ENCODE data around the gene P2RX2. TPM values are rescaled to one million over a fixed set of nuclear protein-coding genes. Genes with fewer than 3 reads are reported as not detected.

The P2RX2 gene
- total RNA-seq, 1 donor from 2014 or later: not detected

- no peak for DNase-seq (ENCODE audit: low spot score)
Measured at GRCh38 chr12:132619386-132620112, 973 bp downstream of the P2RX2 start.

GRCh38 chr12:132620113-132620898 is 1.7 kb downstream of the P2RX2 start:
- DNase-seq (ENCODE audit: low spot score): no peak

GRCh38 chr12:132620899-132621656 is 2.5 kb downstream of the P2RX2 start:
- DNase-seq (ENCODE audit: low spot score): no peak

GRCh38 chr12:132621657-132622435 is 3.3 kb downstream of the P2RX2 start:
- DNase-seq (ENCODE audit: low spot score): no peak

- DNase-seq (ENCODE audit: low spot score): peak; percentile 64
Measured at GRCh38 chr12:132622437-132623071, 4.0 kb downstream of the P2RX2 start.

- DNase-seq (ENCODE audit: low spot score): no peak
Measured at GRCh38 chr12:132623072-132623869, 4.7 kb downstream of the P2RX2 start.

GRCh38 chr12:132624186-132624855 is 5.7 kb downstream of the P2RX2 start:
- no peak for DNase-seq (ENCODE audit: low spot score)

- DNase-seq (ENCODE audit: low spot score): no peak
Measured at GRCh38 chr12:132624910-132625630, 6.5 kb downstream of the P2RX2 start.

- no peak for DNase-seq (ENCODE audit: low spot score)
Measured at GRCh38 chr12:132625731-132626430, 7.3 kb downstream of the P2RX2 start.

- DNase-seq (ENCODE audit: low spot score): no peak
Measured at GRCh38 chr12:132629330-132629729, 10.8 kb downstream of the P2RX2 start.

GRCh38 chr12:132630672-132631071 is 12.1 kb downstream of the P2RX2 start:
- no peak for DNase-seq (ENCODE audit: low spot score)

GRCh38 chr12:132631666-132632065 is 13.1 kb downstream of the P2RX2 start:
- DNase-seq (ENCODE audit: low spot score): no peak

GRCh38 chr12:132632521-132633228 is 14.1 kb downstream of the P2RX2 start:
- DNase-seq (ENCODE audit: low spot score): no peak

GRCh38 chr12:132633398-132633797 is 14.8 kb downstream of the P2RX2 start:
- DNase-seq (ENCODE audit: low spot score): no peak

GRCh38 chr12:132633901-132634300 is 15.3 kb downstream of the P2RX2 start:
- no peak for DNase-seq (ENCODE audit: low spot score)

- DNase-seq (ENCODE audit: low spot score): no peak
Measured at GRCh38 chr12:132634411-132634990, 15.9 kb downstream of the P2RX2 start.

Measured in umbilical cord (tissue), 2 donors.